Endothelial cell of umbilical vein (primary cell): ENCODE data around the gene FGFR3.

Experiments used
- CTCF ChIP-seq, 2 donors: IDR thresholded peaks; 1 replicate in 1 of 2; 2 replicates in 1 of 2; pipeline ENCODE4 v1.5.1; 2011; ENCODE audit warnings: low read length in 2 of 2, mild to moderate bottlenecking in 2 of 2, moderate library complexity in 2 of 2, control low read depth in 1 of 2, inconsistent platforms in 1 of 2, low read depth in 1 of 2; ENCODE audit not compliant: insufficient read depth in 1 of 2; ENCODE audit errors: extremely low read depth in 1 of 2
- EZH2 ChIP-seq: IDR thresholded peaks from 2 replicates; pipeline ENCODE4 v1.6.1; 2012; ENCODE audit warnings: borderline replicate concordance, low read depth, mild to moderate bottlenecking, moderate library complexity, low read length, inconsistent platforms; ENCODE audit not compliant: severe bottlenecking
- FOS ChIP-seq: IDR thresholded peaks from 2 replicates; pipeline ENCODE4 v1.6.1; 2011; ENCODE audit warnings: mild to moderate bottlenecking, low read length, moderate library complexity, borderline replicate concordance; ENCODE audit not compliant: insufficient read depth
- MYC ChIP-seq: IDR thresholded peaks from one replicate; pipeline ENCODE4 v1.6.1; 2011; ENCODE audit warnings: mild to moderate bottlenecking, low read depth, low read length
- POLR2A ChIP-seq: IDR thresholded peaks from 2 replicates; pipeline ENCODE4 v1.6.1; 2012; ENCODE audit warnings: low read depth, mild to moderate bottlenecking, control low read depth, low read length
- POLR2AphosphoS5 ChIP-seq: IDR thresholded peaks from 2 replicates; pipeline ENCODE4 v1.6.1; 2012; ENCODE audit warnings: low read depth, mild to moderate bottlenecking, control low read depth, low read length, moderate library complexity; ENCODE audit not compliant: insufficient read depth

GRCh38 chr4:1787411-1788077 lies 5.5 kb upstream of the FGFR3 start:
- TF ChIP-seq CTCF (IDR thresholded peaks at IDR 0.05; ENCODE audit: extremely low read depth in 1 of 2, insufficient read depth in 1 of 2, low read depth in 1 of 2, low read length in 2 of 2) (no peak), FOS (no peak), POLR2A (no peak), POLR2AphosphoS5 (no peak), EZH2 (no peak), MYC (no peak)
